ENCODE data around the gene GKN2.

GRCh38 chr2:68974251-68974650 lies 21.6 kb upstream of the GKN2 start, which contains the start of gene GKN1:
- TF ChIP-seq CTCF (IDR thresholded peaks at IDR 0.05) (no peak), POLR2A (IDR thresholded peaks at IDR 0.05) (no peak), POLR2AphosphoS5 (IDR thresholded peaks at IDR 0.05) (no peak)
